GM13977 (cell line): Measurements from ENCODE around the gene ACOT7.

ENCODE experiments used
- DNase-seq: peaks from one replicate; pipeline ENCODE4 v3.0.0; 2012; ENCODE audit warnings: low spot score
- CTCF ChIP-seq: IDR thresholded peaks from 2 replicates; pipeline ENCODE4 v1.5.1; 2012; ENCODE audit warnings: mild to moderate bottlenecking, control low read depth; ENCODE audit not compliant: insufficient read depth; ENCODE audit errors: extremely low read depth, missing control alignments
- in situ Hi-C: fragments of 300-500 bp; cut with MboI; formaldehyde crosslinking; loops from one replicate; pipeline ENCODE4 v1.12.0; 2022; ENCODE audit warnings: low sequenced_read_pairs, low pct_unique_long_range_greater_than_20kb, mixed read lengths, inconsistent platforms; ENCODE audit not compliant: unreplicated experiment

ACOT7 gene

GRCh38 chr1:6280761-6281451 lies 112.7 kb downstream of the ACOT7 start:
- no peak for DNase-seq
- TF ChIP-seq CTCF, result peak; percentile 22
- in situ Hi-C loops, result no loop called here

- no peak for TF ChIP-seq CTCF
- in situ Hi-C loops, result no loop called here
- DNase-seq, result no peak
Observed at GRCh38 chr1:6279613-6280383, 113.8 kb downstream of the ACOT7 start.

- TF ChIP-seq CTCF, result no peak
- no peak for DNase-seq
- in situ Hi-C loops, result no loop called here
Observed at GRCh38 chr1:6279066-6279465, 114.5 kb downstream of the ACOT7 start.

- DNase-seq, result no peak
- no peak for TF ChIP-seq CTCF
- in situ Hi-C loops, result no loop called here
Observed at GRCh38 chr1:6278263-6278662, 115.3 kb downstream of the ACOT7 start.

- no peak for DNase-seq
- no peak for TF ChIP-seq CTCF
- in situ Hi-C loops, result no loop called here
Observed at GRCh38 chr1:6276811-6277555, 116.6 kb downstream of the ACOT7 start.
